D721Med (cell line): ENCODE results near the gene SRR.

ENCODE experiments used
- DNase-seq: peaks from one replicate; pipeline ENCODE4 v3.0.0; 2011; ENCODE audit warnings: low spot score; ENCODE audit not compliant: insufficient read length
- FAIRE-seq: peaks from 2 replicates; lab custom pipeline; 2011; peaks lifted over from hg19 to GRCh38; lab: Jason Lieb, UNC
- TF ChIP-seq, protein P1 (sequence below): IDR thresholded peaks from 2 replicates; pipeline ENCODE4 v1.5.1; 2012; ENCODE audit warnings: mild to moderate bottlenecking, control low read depth; ENCODE audit not compliant: insufficient read depth; ENCODE audit errors: missing control alignments

SRR gene

DNA sequence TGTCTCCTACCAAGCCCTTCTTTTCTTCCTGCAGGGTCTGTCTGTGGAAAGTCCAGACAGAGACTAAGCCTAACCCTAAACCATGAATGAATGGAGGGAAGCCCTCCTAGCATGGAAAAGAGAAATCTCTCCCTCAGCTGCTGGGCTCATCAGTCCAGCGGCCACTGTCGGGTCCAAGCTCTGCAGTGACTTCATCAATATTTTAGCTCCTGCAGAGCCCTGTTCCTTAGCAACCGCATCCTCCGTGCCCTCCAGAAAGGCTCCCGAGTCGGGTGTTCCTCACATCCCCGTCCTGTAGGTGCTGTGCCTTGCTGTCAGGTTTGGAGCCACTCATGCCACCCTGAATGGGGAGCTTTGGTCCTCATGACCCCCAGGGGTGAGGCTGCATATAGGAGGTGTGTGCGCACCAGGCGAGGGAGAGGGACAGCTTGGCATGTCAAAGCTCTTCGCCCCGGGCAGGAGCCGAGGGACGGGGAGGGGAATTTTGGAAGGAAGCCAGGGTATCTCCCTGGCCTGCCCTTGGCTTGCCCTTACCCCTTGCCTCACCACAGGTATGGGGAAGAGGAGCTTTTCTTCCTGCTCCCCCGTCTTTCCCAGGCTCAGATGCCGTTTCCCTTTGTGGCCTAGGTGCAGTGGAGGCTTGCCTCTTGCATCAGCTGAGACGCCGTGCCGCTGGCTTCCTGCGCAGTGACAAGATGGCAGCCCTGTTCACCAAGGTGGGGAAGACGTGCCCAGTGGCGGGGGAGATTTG is 57.4 kb downstream of the SRR start:
- FAIRE-seq (no peak), DNase-seq (no peak)
- TF ChIP-seq, protein P1, sequence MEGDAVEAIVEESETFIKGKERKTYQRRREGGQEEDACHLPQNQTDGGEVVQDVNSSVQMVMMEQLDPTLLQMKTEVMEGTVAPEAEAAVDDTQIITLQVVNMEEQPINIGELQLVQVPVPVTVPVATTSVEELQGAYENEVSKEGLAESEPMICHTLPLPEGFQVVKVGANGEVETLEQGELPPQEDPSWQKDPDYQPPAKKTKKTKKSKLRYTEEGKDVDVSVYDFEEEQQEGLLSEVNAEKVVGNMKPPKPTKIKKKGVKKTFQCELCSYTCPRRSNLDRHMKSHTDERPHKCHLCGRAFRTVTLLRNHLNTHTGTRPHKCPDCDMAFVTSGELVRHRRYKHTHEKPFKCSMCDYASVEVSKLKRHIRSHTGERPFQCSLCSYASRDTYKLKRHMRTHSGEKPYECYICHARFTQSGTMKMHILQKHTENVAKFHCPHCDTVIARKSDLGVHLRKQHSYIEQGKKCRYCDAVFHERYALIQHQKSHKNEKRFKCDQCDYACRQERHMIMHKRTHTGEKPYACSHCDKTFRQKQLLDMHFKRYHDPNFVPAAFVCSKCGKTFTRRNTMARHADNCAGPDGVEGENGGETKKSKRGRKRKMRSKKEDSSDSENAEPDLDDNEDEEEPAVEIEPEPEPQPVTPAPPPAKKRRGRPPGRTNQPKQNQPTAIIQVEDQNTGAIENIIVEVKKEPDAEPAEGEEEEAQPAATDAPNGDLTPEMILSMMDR: no peak

DNA sequence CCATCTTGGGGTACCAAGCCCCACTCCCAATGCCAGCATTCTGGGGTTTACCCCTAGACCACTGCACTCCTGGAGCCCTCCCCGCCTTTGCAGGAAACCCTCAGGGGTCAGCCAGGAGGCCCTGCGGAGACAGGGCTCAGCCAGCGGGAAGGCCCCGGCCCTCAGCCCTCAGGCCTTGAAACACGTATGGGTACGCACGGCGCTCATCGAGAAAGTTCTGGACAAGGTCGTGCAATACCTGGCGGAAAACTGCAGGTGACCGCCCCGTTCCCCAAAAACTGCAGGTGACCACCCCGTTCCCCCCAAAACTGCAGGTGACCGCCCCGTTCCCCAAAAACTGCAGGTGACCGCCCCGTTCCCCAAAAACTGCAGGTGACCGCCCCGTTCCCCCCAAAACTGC is 58.3 kb downstream of the SRR start:
- no peak for FAIRE-seq
- TF ChIP-seq, protein P1: no peak
- no peak for DNase-seq

DNA sequence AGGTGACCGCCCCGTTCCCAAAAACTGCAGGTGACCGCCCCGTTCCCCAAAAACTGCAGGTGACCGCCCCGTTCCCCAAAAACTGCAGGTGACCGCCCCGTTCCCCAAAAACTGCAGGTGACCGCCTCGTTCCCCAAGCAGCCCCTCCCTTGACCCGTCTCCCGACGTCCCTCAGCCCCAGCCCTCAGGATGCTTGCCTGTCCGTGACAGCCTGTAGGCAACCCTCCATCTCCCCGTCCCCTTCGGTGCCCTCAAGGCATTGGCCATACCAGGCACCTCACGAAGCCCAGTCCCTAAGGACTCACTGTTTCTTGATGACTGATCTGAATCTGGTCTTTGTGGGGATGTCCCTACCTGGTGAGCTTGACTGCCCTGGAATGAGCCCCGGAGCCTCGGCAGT is 58.7 kb downstream of the SRR start:
- TF ChIP-seq, protein P1: no peak
- DNase-seq: no peak
- FAIRE-seq: no peak

- DNase-seq: no peak
- TF ChIP-seq, protein P1: no peak
Observed at GRCh38 chr17:2362881-2363280, 59.1 kb downstream of the SRR start.

DNA sequence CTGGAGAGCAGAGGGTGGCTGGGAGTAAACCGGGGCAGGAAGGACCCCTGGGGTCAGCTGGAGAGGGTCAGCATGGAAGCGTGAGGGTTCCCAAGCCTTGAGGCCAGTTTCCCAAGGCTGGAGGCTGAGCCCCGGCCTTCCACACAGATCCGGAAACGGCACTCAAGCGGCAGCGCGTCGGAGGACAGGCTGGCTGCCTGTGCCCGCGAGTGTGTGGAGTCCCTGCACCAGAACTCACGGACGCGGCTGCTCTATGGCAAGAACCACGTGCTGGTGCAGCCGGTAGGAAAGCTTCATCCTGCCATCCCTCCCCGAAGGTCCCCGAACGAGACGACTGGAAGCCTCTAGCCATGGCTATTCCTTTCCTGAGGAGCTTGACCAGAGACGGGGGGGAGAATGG is 59.6 kb downstream of the SRR start:
- FAIRE-seq (no peak), DNase-seq (no peak)
- TF ChIP-seq, protein P1: no peak

More at GRCh38 chr17:2362881-2363280, 59.1 kb downstream of the SRR start:
- no peak for FAIRE-seq

GRCh38 chr17:2363851-2364762 is 60.4 kb downstream of the SRR start:
- DNase-seq: no peak
- TF ChIP-seq, protein P1: no peak
- FAIRE-seq: no peak
